K562 (cell line): ENCODE data around the gene PTP4A2. TPM values are rescaled to one million over a fixed set of nuclear protein-coding genes. Genes with fewer than 3 reads are reported as not detected.

ENCODE experiments used
- ELF2 ChIP-seq: fragments of 250-450 bp; sonication (Bioruptor Pico); IDR thresholded peaks from 2 replicates; pipeline ENCODE4 v1.5.0; 2021; ENCODE audit warnings: mild to moderate bottlenecking
- MYNN ChIP-seq, 2 experiments: sonication (generic); formaldehyde crosslinking in 1 of 2; IDR thresholded peaks; 2 replicates each; pipeline versions ENCODE4 v1.5.0 to v1.6.1; 2016 to 2020; ENCODE audit warnings: antibody characterized with exemption in 1 of 2, missing genetic modification reagents in 1 of 2
- NONO ChIP-seq, 2 experiments: fragments of 200-400 bp in 1 of 2; fragments of 450-650 bp in 1 of 2; formaldehyde crosslinking in 1 of 2; IDR thresholded peaks; 2 replicates each; pipeline ENCODE4 v1.6.1; 2017; ENCODE audit warnings: low read depth in 2 of 2, mild to moderate bottlenecking in 2 of 2, moderate library complexity in 2 of 2, low read length in 1 of 2
- NR2C2 ChIP-seq, 2 experiments: fragments of 200-800 bp in 1 of 2; sonication (Bioruptor generic) in 1 of 2; sonication (generic) in 1 of 2; formaldehyde crosslinking in 1 of 2; IDR thresholded peaks; 2 replicates each; pipeline versions ENCODE4 v1.6.1 to v1.8.0; 2016 to 2022; ENCODE audit warnings: mild to moderate bottlenecking in 1 of 2, missing compliant biosample characterization in 1 of 2, missing genetic modification characterization in 1 of 2, missing genetic modification reagents in 1 of 2
- TAF15 ChIP-seq: fragments of 200-400 bp; formaldehyde crosslinking; IDR thresholded peaks from 2 replicates; pipeline ENCODE4 v1.6.1; 2017; ENCODE audit warnings: mild to moderate bottlenecking, low read depth, low read length, moderate library complexity
- TCF7L2 ChIP-seq: fragments of 150-350 bp; IDR thresholded peaks from 2 replicates; pipeline ENCODE4 v1.6.1; 2016; ENCODE audit warnings: low read depth, mild to moderate bottlenecking, low read length, moderate library complexity
- TEAD2 ChIP-seq: fragments of 450-650 bp; IDR thresholded peaks from 2 replicates; pipeline ENCODE4 v1.6.1; 2016; ENCODE audit warnings: missing genetic modification characterization, control low read depth, missing compliant biosample characterization
- YBX1 ChIP-seq: fragments of 450-650 bp; IDR thresholded peaks from 2 replicates; pipeline ENCODE4 v1.7.1; 2016; ENCODE audit warnings: mild to moderate bottlenecking
- ZNF212 ChIP-seq: fragments of 450-650 bp; formaldehyde crosslinking; IDR thresholded peaks from 2 replicates; pipeline ENCODE4 v1.4.0; 2020; ENCODE audit warnings: mild to moderate bottlenecking
- polyA plus RNA-seq, 8 experiments: library from polyadenylated mRNA; depleted of rRNA in 4 of 8; stranded (reverse) in 5 of 8; unstranded in 3 of 8; fragments of >200 nt; fragmentation: Nextera tagmentation in 2 of 8; fragmentation: Illumina TruSeq in 1 of 8; extraction: Ambion mirVana in 2 of 8; extraction: Trizol in 1 of 8; gene quantifications; 2 replicates each; pipeline versions ENCODE4 v1.2.1 to v1.2.3, GENCODE V29; 2011 to 2014; ENCODE audit warnings: inconsistent platforms in 1 of 8, missing spikeins in 1 of 8
- total RNA-seq, 7 experiments: library from RNA; depleted of rRNA in 6 of 7; stranded (reverse); fragments of >200 nt in 6 of 7; fragmentation: Illumina TruSeq in 2 of 7; extraction: Trizol in 2 of 7; gene quantifications; 2 replicates each; pipeline versions ENCODE4 v1.2.1 to v1.2.3, GENCODE V29; 2011 to 2021; ENCODE audit warnings: low replicate concordance in 1 of 7
- TF ChIP-seq, protein P1 (sequence below), 2 experiments: fragments of 450-650 bp; IDR thresholded peaks; 2 replicates each; pipeline ENCODE4 v1.6.1; 2016; ENCODE audit warnings: mild to moderate bottlenecking in 2 of 2, borderline replicate concordance in 1 of 2, low read depth in 1 of 2, moderate library complexity in 1 of 2

PTP4A2 gene
- total and polyA plus RNA-seq, 9 of the 15 experiments (the other 6 are each of a cell fraction or from before 2014, with no cell fraction given): 197 to 870 (median 480) TPM

GRCh38 chr1:31944205-31945089, 6.3 kb upstream of the PTP4A2 start (continued):
- TF ChIP-seq MYNN (IDR thresholded peaks at IDR 0.05) (peak; percentile 96), MYNN (CRISPR knock-in tag; IDR thresholded peaks at IDR 0.05) (no peak), TCF7L2 (no peak), NONO (IDR thresholded peaks at IDR 0.05; ENCODE audit: low read depth in 2 of 2, low read length in 1 of 2) (peak; percentile 10 to 66; a peak in 1 of 4 replicates), TAF15 (no peak), YBX1 (no peak), NR2C2 (CRISPR knock-in tag; IDR thresholded peaks at IDR 0.05) (peak; percentile 66), NR2C2 (tag; IDR thresholded peaks at IDR 0.05) (peak; percentile 92), ZNF212 (no peak), ELF2 (CRISPR knock-in tag) (peak; percentile 81; the same call in 1 of the 2 replicates), TEAD2 (tag) (peak; percentile 84)
- TF ChIP-seq, protein P1, sequence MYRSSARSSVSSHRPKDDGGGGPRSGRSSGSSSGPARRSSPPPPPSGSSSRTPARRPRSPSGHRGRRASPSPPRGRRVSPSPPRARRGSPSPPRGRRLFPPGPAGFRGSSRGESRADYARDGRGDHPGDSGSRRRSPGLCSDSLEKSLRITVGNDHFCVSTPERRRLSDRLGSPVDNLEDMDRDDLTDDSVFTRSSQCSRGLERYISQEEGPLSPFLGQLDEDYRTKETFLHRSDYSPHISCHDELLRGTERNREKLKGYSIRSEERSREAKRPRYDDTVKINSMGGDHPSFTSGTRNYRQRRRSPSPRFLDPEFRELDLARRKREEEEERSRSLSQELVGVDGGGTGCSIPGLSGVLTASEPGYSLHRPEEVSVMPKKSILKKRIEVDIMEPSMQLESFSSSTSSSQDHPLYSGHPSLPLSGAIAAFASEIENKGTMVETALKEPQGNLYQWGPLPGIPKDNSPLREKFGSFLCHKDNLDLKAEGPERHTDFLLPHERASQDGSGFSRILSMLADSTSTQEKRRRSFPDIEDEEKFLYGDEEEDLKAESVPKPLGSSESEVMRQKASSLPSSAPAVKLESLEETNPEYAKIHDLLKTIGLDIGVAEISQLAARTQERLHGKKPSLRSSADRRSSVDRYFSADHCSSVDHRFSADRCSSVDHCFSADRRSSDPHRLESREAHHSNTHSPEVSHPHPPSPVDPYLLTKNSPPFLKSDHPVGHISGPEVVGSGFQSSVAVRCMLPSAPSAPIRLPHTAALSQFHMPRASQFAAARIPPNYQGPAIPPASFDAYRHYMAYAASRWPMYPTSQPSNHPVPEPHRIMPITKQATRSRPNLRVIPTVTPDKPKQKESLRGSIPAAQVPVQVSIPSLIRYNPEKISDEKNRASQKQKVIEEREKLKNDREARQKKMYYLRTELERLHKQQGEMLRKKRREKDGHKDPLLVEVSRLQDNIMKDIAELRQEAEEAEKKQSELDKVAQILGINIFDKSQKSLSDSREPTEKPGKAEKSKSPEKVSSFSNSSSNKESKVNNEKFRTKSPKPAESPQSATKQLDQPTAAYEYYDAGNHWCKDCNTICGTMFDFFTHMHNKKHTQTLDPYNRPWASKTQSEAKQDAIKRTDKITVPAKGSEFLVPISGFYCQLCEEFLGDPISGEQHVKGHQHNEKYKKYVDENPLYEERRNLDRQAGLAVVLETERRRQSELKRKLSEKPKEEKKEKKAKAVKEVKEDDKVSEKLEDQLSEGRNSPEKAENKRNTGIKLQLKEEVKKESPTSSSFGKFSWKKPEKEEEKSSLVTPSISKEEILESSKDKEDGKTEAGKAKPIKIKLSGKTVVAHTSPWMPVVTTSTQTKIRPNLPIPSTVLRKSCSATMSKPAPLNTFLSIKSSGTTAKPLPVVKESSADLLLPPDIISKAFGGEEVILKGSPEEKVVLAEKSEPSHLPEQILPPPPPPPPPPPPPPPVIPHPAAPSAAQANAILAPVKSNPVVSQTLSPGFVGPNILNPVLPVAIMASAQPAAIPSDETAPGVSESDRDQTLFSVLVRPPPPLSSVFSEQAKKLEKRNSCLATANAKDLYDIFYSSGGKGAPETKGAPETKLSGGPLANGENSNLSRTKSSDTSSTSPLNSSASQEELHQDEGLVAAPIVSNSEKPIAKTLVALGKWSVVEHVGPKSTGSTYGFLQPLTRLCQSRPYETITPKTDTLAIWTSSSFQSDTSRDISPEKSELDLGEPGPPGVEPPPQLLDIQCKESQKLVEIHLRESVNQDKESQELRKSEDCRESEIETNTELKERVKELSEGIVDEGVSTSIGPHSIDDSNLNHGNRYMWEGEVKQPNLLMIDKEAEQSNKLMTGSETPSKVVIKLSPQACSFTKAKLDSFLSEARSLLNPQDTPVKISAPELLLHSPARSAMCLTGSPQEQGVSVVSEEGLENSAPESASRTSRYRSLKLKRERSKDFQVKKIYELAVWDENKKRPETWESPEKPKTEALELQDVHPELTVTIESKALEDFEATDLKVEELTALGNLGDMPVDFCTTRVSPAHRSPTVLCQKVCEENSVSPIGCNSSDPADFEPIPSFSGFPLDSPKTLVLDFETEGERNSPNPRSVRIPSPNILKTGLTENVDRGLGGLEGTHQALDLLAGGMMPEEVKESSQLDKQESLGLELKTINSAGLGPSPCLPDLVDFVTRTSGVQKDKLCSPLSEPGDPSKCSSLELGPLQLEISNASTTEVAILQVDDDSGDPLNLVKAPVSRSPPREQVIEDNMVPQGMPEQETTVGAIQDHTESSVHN (IDR thresholded peaks at IDR 0.05; ENCODE audit: borderline replicate concordance in 1 of 2, low read depth in 1 of 2): peak in 1 of 2 experiments; percentile 89; a peak in 1 of 4 replicates
